ENCODE data around the gene LINC00237.

LINC00237 gene

DNA sequence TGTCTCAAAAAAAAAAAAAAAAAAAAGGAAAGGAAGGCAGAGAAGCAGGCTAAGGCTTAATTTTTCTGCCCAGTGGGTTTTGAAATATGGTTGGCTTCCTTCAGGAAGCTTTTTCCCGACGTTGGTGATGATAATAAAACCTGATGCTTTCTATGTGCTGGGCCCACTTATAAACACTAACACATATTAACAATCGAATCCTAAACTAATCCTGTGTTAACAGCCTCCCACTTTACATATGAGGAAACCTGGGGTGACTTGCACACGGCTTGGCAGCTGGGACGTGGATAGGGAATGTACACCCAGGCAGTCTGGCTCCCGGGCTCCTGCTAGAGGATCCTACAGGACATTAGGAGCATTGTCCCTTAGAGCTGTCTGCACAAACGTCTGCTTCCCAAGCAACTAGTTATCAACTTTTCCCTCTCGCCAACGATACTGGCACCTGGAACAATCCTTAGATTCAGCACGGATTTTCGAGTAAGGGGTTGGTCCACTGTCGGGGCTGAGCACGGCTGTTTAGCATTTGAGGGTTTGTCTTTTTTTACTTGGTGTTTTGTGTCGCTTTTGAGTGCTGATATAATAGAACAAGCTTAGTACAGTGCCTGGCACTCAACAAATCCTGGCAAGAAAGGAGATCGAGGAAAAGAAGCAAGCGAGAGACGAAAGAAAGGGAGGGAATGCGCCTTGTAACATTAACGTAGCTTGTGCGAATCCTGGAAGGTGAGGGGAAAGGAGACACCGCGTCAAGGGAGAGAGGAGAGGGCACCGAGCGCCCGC, 19.1 kb upstream of the LINC00237 start:
- no peak overlapping the region for H3K27ac ChIP-seq (ENCODE audit: low read depth, low read length)
- TF ChIP-seq EZH2phosphoT487 (IDR thresholded peaks at IDR 0.05; ENCODE audit: borderline replicate concordance, low read length): no peak
- TF ChIP-seq, protein P1, sequence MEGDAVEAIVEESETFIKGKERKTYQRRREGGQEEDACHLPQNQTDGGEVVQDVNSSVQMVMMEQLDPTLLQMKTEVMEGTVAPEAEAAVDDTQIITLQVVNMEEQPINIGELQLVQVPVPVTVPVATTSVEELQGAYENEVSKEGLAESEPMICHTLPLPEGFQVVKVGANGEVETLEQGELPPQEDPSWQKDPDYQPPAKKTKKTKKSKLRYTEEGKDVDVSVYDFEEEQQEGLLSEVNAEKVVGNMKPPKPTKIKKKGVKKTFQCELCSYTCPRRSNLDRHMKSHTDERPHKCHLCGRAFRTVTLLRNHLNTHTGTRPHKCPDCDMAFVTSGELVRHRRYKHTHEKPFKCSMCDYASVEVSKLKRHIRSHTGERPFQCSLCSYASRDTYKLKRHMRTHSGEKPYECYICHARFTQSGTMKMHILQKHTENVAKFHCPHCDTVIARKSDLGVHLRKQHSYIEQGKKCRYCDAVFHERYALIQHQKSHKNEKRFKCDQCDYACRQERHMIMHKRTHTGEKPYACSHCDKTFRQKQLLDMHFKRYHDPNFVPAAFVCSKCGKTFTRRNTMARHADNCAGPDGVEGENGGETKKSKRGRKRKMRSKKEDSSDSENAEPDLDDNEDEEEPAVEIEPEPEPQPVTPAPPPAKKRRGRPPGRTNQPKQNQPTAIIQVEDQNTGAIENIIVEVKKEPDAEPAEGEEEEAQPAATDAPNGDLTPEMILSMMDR (IDR thresholded peaks at IDR 0.05; ENCODE audit: low read depth, low read length, poor library complexity, severe bottlenecking): no peak

DNA sequence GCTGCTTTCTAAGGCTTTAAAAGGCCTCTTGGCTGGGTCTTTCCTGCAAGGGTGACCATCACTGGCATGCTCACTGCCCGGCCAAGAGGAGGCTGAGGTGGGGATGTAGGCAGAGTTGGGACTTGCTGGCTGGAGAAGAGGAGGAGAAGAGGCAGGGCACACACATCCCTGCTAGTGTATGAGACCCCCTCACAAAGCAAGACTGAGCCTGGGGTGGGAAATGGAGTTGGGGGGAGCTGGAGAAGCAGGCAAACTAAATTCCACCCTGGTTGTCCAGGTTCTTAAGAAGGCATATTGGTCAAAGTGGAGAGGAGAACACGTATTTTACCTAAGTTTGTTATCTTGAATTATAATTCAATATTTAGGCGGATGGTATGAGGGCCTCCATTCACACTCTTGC, 18.0 kb upstream of the LINC00237 start:
- no peak overlapping the region for H3K4me3 ChIP-seq (ENCODE audit: low read length)
- H3K36me3 ChIP-seq (ENCODE audit: control insufficient read depth, low read length): no peaks in the 10 kb centered on the region
- peaks cover 17% of the 10 kb centered on the region for H3K4me1 ChIP-seq (ENCODE audit: control insufficient read depth, low read length)
- no peaks in the 10 kb centered on the region for H3K9me3 ChIP-seq (ENCODE audit: control insufficient read depth, insufficient read depth, low read length)
- no peak overlapping the region for H3K27ac ChIP-seq (ENCODE audit: low read depth, low read length)
- TF ChIP-seq EZH2phosphoT487 (IDR thresholded peaks at IDR 0.05; ENCODE audit: borderline replicate concordance, low read length): no peak
- TF ChIP-seq, protein P1 (IDR thresholded peaks at IDR 0.05; ENCODE audit: low read depth, low read length, poor library complexity, severe bottlenecking): no peak
- H3K9me2 ChIP-seq (replicated peaks; ENCODE audit: control insufficient read depth, low read length): no peaks in the 10 kb centered on the region
- no peaks in the 10 kb centered on the region for H4K20me1 ChIP-seq (ENCODE audit: control insufficient read depth, insufficient read depth, low read depth, low read length)
- peaks cover 17% of the 10 kb centered on the region for H3K79me2 ChIP-seq (ENCODE audit: control insufficient read depth, low read length)
- no peaks in the 10 kb centered on the region; the same call in 1 of the 2 replicates for H3K27me3 ChIP-seq (ENCODE audit: control insufficient read depth, low read length)
- H3F3A ChIP-seq (ENCODE audit: control insufficient read depth, insufficient read depth): no peaks in the 10 kb centered on the region
- H3K4me2 ChIP-seq (ENCODE audit: low read length): no peak overlapping the region

More for the DNA sequence above, 19.1 kb upstream of the LINC00237 start:
- peaks cover 17% of the 10 kb centered on the region for H3K79me2 ChIP-seq (ENCODE audit: control insufficient read depth, low read length)
- peak overlapping the region; percentile 90 for H3K4me3 ChIP-seq (ENCODE audit: low read length)
- peaks cover 17% of the 10 kb centered on the region for H3K4me1 ChIP-seq (ENCODE audit: control insufficient read depth, low read length)
- H3F3A ChIP-seq (ENCODE audit: control insufficient read depth, insufficient read depth): no peaks in the 10 kb centered on the region
- H3K27me3 ChIP-seq (ENCODE audit: control insufficient read depth, low read length): no peaks in the 10 kb centered on the region
- no peaks in the 10 kb centered on the region for H3K36me3 ChIP-seq (ENCODE audit: control insufficient read depth, low read length)
- no peaks in the 10 kb centered on the region for H3K9me3 ChIP-seq (ENCODE audit: control insufficient read depth, insufficient read depth, low read length)
- peak overlapping the region; percentile 97 for H3K4me2 ChIP-seq (ENCODE audit: low read length)
- no peaks in the 10 kb centered on the region for H3K9me2 ChIP-seq (replicated peaks; ENCODE audit: control insufficient read depth, low read length)
- H4K20me1 ChIP-seq (ENCODE audit: control insufficient read depth, insufficient read depth, low read depth, low read length): no peaks in the 10 kb centered on the region

DNA sequence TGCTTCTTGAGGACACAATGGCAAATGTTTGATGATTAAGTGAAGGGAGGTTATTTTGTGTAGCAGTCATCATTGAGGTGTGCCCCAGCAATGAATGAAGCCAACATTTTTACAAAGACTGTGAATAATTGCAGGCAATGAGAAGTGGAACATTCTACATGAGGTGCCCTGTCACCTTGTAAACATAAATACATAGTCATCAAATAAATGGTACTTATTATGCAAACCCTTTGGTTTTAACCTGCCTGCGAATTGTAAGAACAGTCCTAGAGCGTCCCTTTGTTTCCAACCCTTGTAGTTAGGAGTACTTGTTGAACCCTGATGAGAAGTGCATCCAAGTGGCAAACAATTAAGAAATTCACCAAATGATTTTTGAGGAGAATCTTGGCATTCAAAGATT, 12.6 kb upstream of the LINC00237 start:
- Histone ChIP-seq H3K79me2 (ENCODE audit: control insufficient read depth, low read length) (no peaks in the 10 kb centered on the region), H3K27me3 (ENCODE audit: control insufficient read depth, low read length) (peaks cover 9% of the 10 kb centered on the region; the same call in 1 of the 2 replicates), H3F3A (ENCODE audit: control insufficient read depth, insufficient read depth) (no peaks in the 10 kb centered on the region), H3K36me3 (ENCODE audit: control insufficient read depth, low read length) (no peaks in the 10 kb centered on the region), H3K27ac (ENCODE audit: low read depth, low read length) (no peak overlapping the region), H3K4me1 (ENCODE audit: control insufficient read depth, low read length) (no peaks in the 10 kb centered on the region), H3K9me3 (ENCODE audit: control insufficient read depth, insufficient read depth, low read length) (no peaks in the 10 kb centered on the region), H4K20me1 (ENCODE audit: control insufficient read depth, insufficient read depth, low read depth, low read length) (no peaks in the 10 kb centered on the region), H3K4me2 (ENCODE audit: low read length) (no peak overlapping the region), H3K9me2 (replicated peaks; ENCODE audit: control insufficient read depth, low read length) (no peaks in the 10 kb centered on the region), H3K4me3 (ENCODE audit: low read length) (no peak overlapping the region)
- TF ChIP-seq, protein P1 (IDR thresholded peaks at IDR 0.05; ENCODE audit: low read depth, low read length, poor library complexity, severe bottlenecking): no peak
- no peak for TF ChIP-seq EZH2phosphoT487 (IDR thresholded peaks at IDR 0.05; ENCODE audit: borderline replicate concordance, low read length)
